KMS-11 (cell line): ENCODE data around the gene ELF1.

Experiments used
- H2AFZ ChIP-seq: fragments of 200-600 bp; sonication (generic); 2 replicates; pipeline ENCODE4 v1.6.1; 2016; ENCODE audit warnings: antibody characterized with exemption, mixed run types, low read depth
- H3K27ac ChIP-seq: fragments of 200-600 bp; sonication (generic); 2 replicates; pipeline ENCODE4 v1.6.1; 2016; ENCODE audit warnings: mild to moderate bottlenecking, mixed run types
- H3K27me3 ChIP-seq: fragments of 200-600 bp; sonication (generic); 2 replicates; pipeline ENCODE4 v1.6.1; 2017; ENCODE audit warnings: mild to moderate bottlenecking, low read depth, mixed run types, moderate library complexity; ENCODE audit not compliant: insufficient read depth
- H3K36me3 ChIP-seq: fragments of 200-600 bp; sonication (generic); 2 replicates; pipeline ENCODE4 v1.6.1; 2017; ENCODE audit warnings: mild to moderate bottlenecking, mixed run types; ENCODE audit not compliant: insufficient read depth
- H3K4me1 ChIP-seq: fragments of 200-600 bp; sonication (generic); 2 replicates; pipeline ENCODE4 v1.6.1; 2016; ENCODE audit warnings: mild to moderate bottlenecking, low read depth, mixed run types; ENCODE audit not compliant: poor library complexity, severe bottlenecking
- H3K4me2 ChIP-seq: fragments of 200-600 bp; sonication (generic); 2 replicates; pipeline ENCODE4 v1.7.0; 2016; ENCODE audit warnings: mild to moderate bottlenecking, mixed run types
- H3K4me3 ChIP-seq: fragments of 200-600 bp; sonication (generic); IDR thresholded peaks from 2 replicates; pipeline ENCODE4 v1.6.1; 2017; ENCODE audit warnings: low read depth, low read length, mixed read lengths; ENCODE audit not compliant: insufficient read depth
- H3K79me2 ChIP-seq: fragments of 200-600 bp; sonication (generic); 2 replicates; pipeline ENCODE4 v1.6.1; 2016; ENCODE audit warnings: low read depth, mixed run types; ENCODE audit not compliant: insufficient read depth
- H3K9ac ChIP-seq: fragments of 200-600 bp; sonication (generic); 2 replicates; pipeline ENCODE4 v1.6.1; 2016; ENCODE audit warnings: mild to moderate bottlenecking, mixed run types
- H4K20me1 ChIP-seq: fragments of 200-600 bp; sonication (generic); 2 replicates; pipeline ENCODE4 v1.6.1; 2016; ENCODE audit warnings: mild to moderate bottlenecking, mixed run types; ENCODE audit not compliant: insufficient read depth
- CTCF ChIP-seq: fragments of 200-600 bp; sonication (generic); conservative IDR thresholded peaks from 2 replicates; pipeline ENCODE4 v1.6.1; 2017; ENCODE audit warnings: low read depth, mild to moderate bottlenecking, antibody characterized with exemption, low read length, moderate library complexity, mixed read lengths

Gene ELF1

GRCh38 chr13:41054212-41054877, 35.2 kb upstream of the ELF1 start:
- Histone ChIP-seq H3K4me2 (peak overlapping the region; percentile 29; the same call in 1 of the 2 replicates), H3K79me2 (peaks cover 88% of the 10 kb centered on the region), H3K9ac (no peak overlapping the region), H2AFZ (no peak overlapping the region), H3K4me3 (no peak overlapping the region), H3K36me3 (no peaks in the 10 kb centered on the region), H4K20me1 (no peaks in the 10 kb centered on the region), H3K4me1 (peaks cover 51% of the 10 kb centered on the region), H3K27me3 (no peaks in the 10 kb centered on the region), H3K27ac (no peak overlapping the region)
- TF ChIP-seq CTCF = peak; percentile 55

GRCh38 chr13:41053384-41053826, 34.3 kb upstream of the ELF1 start:
- Histone ChIP-seq H3K79me2 (peaks cover 86% of the 10 kb centered on the region), H3K9ac (no peak overlapping the region), H3K27me3 (no peaks in the 10 kb centered on the region), H3K4me2 (peak overlapping the region; percentile 29; the same call in 1 of the 2 replicates), H3K4me1 (peaks cover 49% of the 10 kb centered on the region), H3K27ac (no peak overlapping the region), H2AFZ (no peak overlapping the region), H3K4me3 (no peak overlapping the region), H3K36me3 (no peaks in the 10 kb centered on the region), H4K20me1 (no peaks in the 10 kb centered on the region)
- no peak for TF ChIP-seq CTCF

- no peak overlapping the region for H3K27ac ChIP-seq
- H3K36me3 ChIP-seq = no peaks in the 10 kb centered on the region
- no peaks in the 10 kb centered on the region for H3K27me3 ChIP-seq
- no peak overlapping the region for H3K4me3 ChIP-seq
- H3K4me2 ChIP-seq = no peak overlapping the region
- peaks cover 39% of the 10 kb centered on the region for H3K4me1 ChIP-seq
- H3K9ac ChIP-seq = no peak overlapping the region
- H2AFZ ChIP-seq = no peak overlapping the region
- no peak for TF ChIP-seq CTCF
- no peaks in the 10 kb centered on the region for H4K20me1 ChIP-seq
- peaks cover 77% of the 10 kb centered on the region for H3K79me2 ChIP-seq
Observed at GRCh38 chr13:41052441-41052840, 33.3 kb upstream of the ELF1 start.

GRCh38 chr13:41049480-41050440, 30.6 kb upstream of the ELF1 start:
- H3K9ac ChIP-seq = no peak overlapping the region
- TF ChIP-seq CTCF = no peak
- H3K4me1 ChIP-seq = peaks cover 21% of the 10 kb centered on the region
- H3K27me3 ChIP-seq = no peaks in the 10 kb centered on the region
- H3K27ac ChIP-seq = no peak overlapping the region
- peaks cover 50% of the 10 kb centered on the region for H3K79me2 ChIP-seq
- no peaks in the 10 kb centered on the region for H4K20me1 ChIP-seq
- H3K4me2 ChIP-seq = no peak overlapping the region
- no peaks in the 10 kb centered on the region for H3K36me3 ChIP-seq
- no peak overlapping the region for H3K4me3 ChIP-seq
- no peak overlapping the region for H2AFZ ChIP-seq
